K562 (cell line): ENCODE results near the gene ARL6IP4. TPM values are rescaled to one million over a fixed set of nuclear protein-coding genes. Genes with fewer than 3 reads are reported as not detected.
A peak's percentile ranks its signal among the peaks of the same experiment; 100 is the strongest.

Experiments used
- ATAC-seq: fragments of 200-7000 bp; cut with Tn5 transposase; 3 replicates; pipeline ENCODE4 v1.9.1; 2020; ENCODE audit warnings: moderate library complexity
- BruUV-seq: library from RNA; stranded (reverse); fragments of 400-500 nt; replicated peaks from 2 replicates; lab custom pipeline; 2021; lab: Mats Ljungman, UMichigan
- CTCF ChIA-PET: fragments of 300-600 bp; formaldehyde crosslinking; extraction: SDS; loops from one replicate; lab custom pipeline; 2021; ENCODE audit warnings: low intra/inter-chr PET ratio; lab: Yijun Ruan, JAX
- POLR2A ChIA-PET: fragments of 300-600, 350-650 bp; sonication (Branson Sonifier 250); formaldehyde crosslinking; extraction: SDS; loops from one replicate; lab custom pipeline; 2021; ENCODE audit warnings: antibody characterized with exemption, inconsistent platforms; lab: Yijun Ruan, JAX
- DNase-seq, 4 experiments: peaks; one replicate each; pipeline versions ENCODE4 v3.0.0 to v3.0.0-alpha.2; 2011 to 2018; ENCODE audit warnings: low spot score in 3 of 4, mixed read lengths in 3 of 4; ENCODE audit errors: extremely low read depth in 1 of 4
- FAIRE-seq: peaks from 2 replicates; lab custom pipeline; 2011; peaks lifted over from hg19 to GRCh38; lab: Jason Lieb, UNC
- H2AFZ ChIP-seq: 2 replicates; pipeline ENCODE4 v1.6.0; 2011; ENCODE audit warnings: low read depth, low read length, control low read depth, inconsistent platforms
- H3K27ac ChIP-seq: fragments of 200-600 bp; 3 replicates; pipeline ENCODE4 v1.8.0; 2011; ENCODE audit warnings: low read depth, mild to moderate bottlenecking, control low read depth, inconsistent platforms, low read length, moderate library complexity, mixed read lengths; ENCODE audit errors: extremely low read depth
- H3K27me3 ChIP-seq, 2 experiments: fragments of 300-600 bp in 1 of 2; 2 replicates in 1 of 2; 3 replicates in 1 of 2; pipeline versions ENCODE4 v1.6.0 to v1.8.0; 2011; ENCODE audit warnings: inconsistent platforms in 2 of 2, low read length in 2 of 2, mild to moderate bottlenecking in 1 of 2, mixed read lengths in 1 of 2, moderate library complexity in 1 of 2; ENCODE audit not compliant: control insufficient read depth in 2 of 2, insufficient read depth in 2 of 2
- H3K36me3 ChIP-seq: fragments of 300-600 bp; 3 replicates; pipeline ENCODE4 v1.8.0; 2011; ENCODE audit warnings: mild to moderate bottlenecking, low read length, inconsistent platforms; ENCODE audit not compliant: control insufficient read depth, insufficient read depth
- H3K4me1 ChIP-seq, 2 experiments: fragments of 200-600 bp in 1 of 2; replicated peaks in 1 of 2; 2 replicates in 1 of 2; 3 replicates in 1 of 2; pipeline versions ENCODE4 v1.5.1 to v1.8.0; 2011; ENCODE audit warnings: inconsistent platforms in 2 of 2, low read length in 2 of 2, mild to moderate bottlenecking in 1 of 2, mixed read lengths in 1 of 2, moderate library complexity in 1 of 2; ENCODE audit not compliant: control insufficient read depth in 2 of 2, insufficient read depth in 2 of 2
- H3K4me2 ChIP-seq: 2 replicates; pipeline ENCODE4 v1.6.1; 2011; ENCODE audit warnings: low read length, control low read depth, inconsistent platforms, mixed read lengths; ENCODE audit not compliant: insufficient read depth
- H3K4me3 ChIP-seq: fragments of 200-600 bp; sonication (generic), shearing (Covaris generic); 2 replicates; pipeline ENCODE4 v1.5.1; 2016; ENCODE audit warnings: control low read depth, inconsistent platforms
- H3K79me2 ChIP-seq: fragments of 200-600 bp; 3 replicates; pipeline ENCODE4 v1.8.0; 2011; ENCODE audit warnings: low read length, inconsistent platforms; ENCODE audit not compliant: control insufficient read depth, insufficient read depth
- H3K9ac ChIP-seq, 2 experiments: 2 replicates each; pipeline versions ENCODE4 v1.6.0 to v1.6.1; 2011; ENCODE audit warnings: low read depth in 2 of 2, low read length in 2 of 2, control low read depth in 1 of 2, inconsistent platforms in 1 of 2, mild to moderate bottlenecking in 1 of 2, mixed read lengths in 1 of 2; ENCODE audit not compliant: insufficient read depth in 1 of 2
- H3K9me1 ChIP-seq: one replicate; pipeline ENCODE4 v1.6.0; 2011; ENCODE audit warnings: inconsistent platforms, mild to moderate bottlenecking, low read length, moderate library complexity; ENCODE audit not compliant: control insufficient read depth, insufficient read depth
- H3K9me3 ChIP-seq: replicated peaks from 2 replicates; pipeline ENCODE4 v1.5.1; 2011; ENCODE audit warnings: low read depth, low read length, inconsistent platforms; ENCODE audit not compliant: control insufficient read depth, insufficient read depth
- H4K20me1 ChIP-seq: replicated peaks from 2 replicates; pipeline ENCODE4 v1.6.1; 2011; ENCODE audit warnings: low read length, inconsistent platforms, mixed read lengths; ENCODE audit not compliant: control insufficient read depth, insufficient read depth
- CCNT2 ChIP-seq: IDR thresholded peaks from 2 replicates; pipeline ENCODE4 v1.6.1; 2011; ENCODE audit warnings: borderline replicate concordance, low read depth, mild to moderate bottlenecking, moderate library complexity, mixed read lengths, low read length; ENCODE audit not compliant: insufficient read length; ENCODE audit errors: extremely low read depth
- CXXC5 ChIP-seq: fragments of 250-450 bp; sonication (Bioruptor Pico); IDR thresholded peaks from 2 replicates; pipeline ENCODE4 v1.8.0; 2022; ENCODE audit warnings: inconsistent platforms, mild to moderate bottlenecking, moderate library complexity
- EHMT2 ChIP-seq: fragments of 450-650 bp; IDR thresholded peaks from 2 replicates; pipeline ENCODE4 v1.6.1; 2018; ENCODE audit warnings: antibody characterized with exemption
- EP300 ChIP-seq: IDR thresholded peaks from 2 replicates; pipeline ENCODE4 v1.6.1; 2012; ENCODE audit warnings: low read length, improper control_type of control experiment
- ESRRB ChIP-seq: fragments of 250-450 bp; sonication (Bioruptor Pico); IDR thresholded peaks from 2 replicates; pipeline ENCODE4 v1.5.0; 2020; ENCODE audit warnings: mild to moderate bottlenecking, moderate library complexity, borderline replicate concordance
- FOXP1 ChIP-seq: sonication (generic); formaldehyde crosslinking; IDR thresholded peaks from 2 replicates; pipeline ENCODE4 v1.8.0; 2022; ENCODE audit warnings: mild to moderate bottlenecking, missing genetic modification reagents
- KDM5B ChIP-seq: fragments of 200-600 bp; sonication (generic); IDR thresholded peaks from 2 replicates; pipeline ENCODE4 v1.6.1; 2012; ENCODE audit warnings: low read depth, mild to moderate bottlenecking, moderate library complexity, low read length, control low read depth, inconsistent platforms; ENCODE audit not compliant: insufficient replicate concordance
- MAFF ChIP-seq: IDR thresholded peaks from 2 replicates; pipeline ENCODE4 v1.6.1; 2012; ENCODE audit warnings: low read length, improper control_type of control experiment
- NFE2 ChIP-seq: IDR thresholded peaks from 2 replicates; pipeline ENCODE4 v1.6.1; 2014; ENCODE audit warnings: antibody characterized with exemption, low read depth
- SIN3B ChIP-seq: fragments of 450-650 bp; IDR thresholded peaks from 2 replicates; pipeline ENCODE4 v1.6.1; 2017; ENCODE audit warnings: low read depth, mild to moderate bottlenecking, moderate library complexity
- STAT5A ChIP-seq: IDR thresholded peaks from 2 replicates; pipeline ENCODE4 v1.6.1; 2012; ENCODE audit warnings: low read length, inconsistent platforms, borderline replicate concordance
- TEAD1 ChIP-seq, 2 experiments: fragments of 450-650 bp in 1 of 2; sonication (generic) in 1 of 2; formaldehyde crosslinking; IDR thresholded peaks; 2 replicates each; pipeline versions ENCODE4 v1.4.0 to v1.8.0; 2020 to 2022; ENCODE audit warnings: mild to moderate bottlenecking in 2 of 2, missing genetic modification reagents in 1 of 2
- TFAM ChIP-seq: fragments of 250-450 bp; sonication (Bioruptor Pico); conservative IDR thresholded peaks from 2 replicates; pipeline ENCODE4 v1.5.0; 2021; ENCODE audit warnings: mild to moderate bottlenecking, moderate library complexity
- ZFP36 ChIP-seq: fragments of 150-350 bp; IDR thresholded peaks from 2 replicates; pipeline ENCODE4 v1.6.1; 2018; ENCODE audit warnings: low read length, low read depth; ENCODE audit not compliant: partially characterized antibody
- ZKSCAN1 ChIP-seq: fragments of 150-350 bp; IDR thresholded peaks from 2 replicates; pipeline ENCODE4 v1.6.1; 2016; ENCODE audit warnings: low read depth, low read length
- ZNF263 ChIP-seq: sonication (generic); formaldehyde crosslinking; IDR thresholded peaks from 2 replicates; pipeline ENCODE4 v1.8.0; 2022; ENCODE audit warnings: mild to moderate bottlenecking, missing genetic modification reagents, borderline replicate concordance
- ZNF354B ChIP-seq: fragments of 250-450 bp; sonication (Bioruptor Pico); IDR thresholded peaks from 2 replicates; pipeline ENCODE4 v1.4.0; 2020
- ZNF707 ChIP-seq: fragments of 250-450 bp; sonication (Bioruptor Pico); conservative IDR thresholded peaks from 2 replicates; pipeline ENCODE4 v1.8.0; 2022; ENCODE audit warnings: inconsistent platforms, mild to moderate bottlenecking, moderate library complexity
- WGBS: fragments of 100-300 bp; shearing (Covaris generic); methylation state at CpG from one replicate; pipeline ENCODE4 v1.1.6; 2016; ENCODE audit warnings: low coverage, mixed read lengths; ENCODE audit not compliant: insufficient coverage; ENCODE audit errors: missing lambda C conversion rate; 5-methylcytosine and 5-hydroxymethylcytosine counted together
- in situ Hi-C: fragments of 300-500 bp; cut with MboI; formaldehyde crosslinking; loops from 4 replicates; pipeline ENCODE4 v1.15.0; 2018; ENCODE audit warnings: inconsistent platforms, mixed read lengths
- intact Hi-C: fragments of 100-400 bp; cut with micrococcal nuclease; formaldehyde crosslinking; loops from 2 replicates; pipeline ENCODE4 v1.14.2; 2022
- polyA plus RNA-seq, 8 experiments: library from polyadenylated mRNA; depleted of rRNA in 4 of 8; stranded (reverse) in 5 of 8; unstranded in 3 of 8; fragments of >200 nt; fragmentation: Nextera tagmentation in 2 of 8; fragmentation: Illumina TruSeq in 1 of 8; extraction: Ambion mirVana in 2 of 8; extraction: Trizol in 1 of 8; gene quantifications; 2 replicates each; pipeline versions ENCODE4 v1.2.1 to v1.2.3, GENCODE V29; 2011 to 2014; ENCODE audit warnings: inconsistent platforms in 1 of 8, missing spikeins in 1 of 8
- total RNA-seq, 7 experiments: library from RNA; depleted of rRNA in 6 of 7; stranded (reverse); fragments of >200 nt in 6 of 7; fragmentation: Illumina TruSeq in 2 of 7; extraction: Trizol in 2 of 7; gene quantifications; 2 replicates each; pipeline versions ENCODE4 v1.2.1 to v1.2.3, GENCODE V29; 2011 to 2021; ENCODE audit warnings: low replicate concordance in 1 of 7
- TF ChIP-seq, protein P1 (sequence below), 2 experiments: fragments of 450-650 bp in 1 of 2; sonication (generic) in 1 of 2; formaldehyde crosslinking in 1 of 2; IDR thresholded peaks in 1 of 2; conservative IDR thresholded peaks in 1 of 2; 2 replicates each; pipeline versions ENCODE4 v1.6.1 to v1.8.1; 2016 to 2023; ENCODE audit warnings: mild to moderate bottlenecking in 2 of 2, moderate library complexity in 2 of 2, inconsistent platforms in 1 of 2, missing genetic modification reagents in 1 of 2
- TF ChIP-seq, protein P2 (sequence below): sonication (generic); formaldehyde crosslinking; IDR thresholded peaks from 2 replicates; pipeline ENCODE4 v1.9.0; 2022; ENCODE audit warnings: mild to moderate bottlenecking, missing genetic modification reagents

The ARL6IP4 gene
- total and polyA plus RNA-seq, 9 of the 15 experiments (the other 6 are each of a cell fraction or from before 2014, with no cell fraction given), result 2.4 to 255 (median 151) TPM

DNA sequence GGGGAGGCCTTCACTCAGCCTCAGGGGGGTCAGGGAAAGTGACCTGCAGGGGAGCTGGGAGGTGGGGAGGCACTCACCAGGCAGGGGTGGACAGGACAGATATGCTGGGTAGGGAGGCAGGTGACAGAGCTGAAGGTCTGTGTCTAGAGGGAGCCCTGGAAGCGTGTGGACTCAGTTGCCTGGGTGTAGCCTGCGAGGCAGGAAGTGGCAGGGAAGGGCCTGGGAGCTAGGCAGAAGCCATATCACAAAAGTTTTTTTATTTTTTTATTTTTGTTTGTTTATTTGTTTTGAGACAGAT is 39.3 kb downstream of the ARL6IP4 start (continued):
- TF ChIP-seq EHMT2 (no peak), NFE2 (no peak)

- Histone ChIP-seq H3K4me2 (peak overlapping the region; percentile 54; the same call in 1 of the 2 replicates), H2AFZ (peak overlapping the region; percentile 57), H3K36me3 (no peaks in the 10 kb centered on the region), H3K9me3 (no peaks in the 10 kb centered on the region), H3K9me1 (no peaks in the 10 kb centered on the region), H3K9ac (peak overlapping the region in 1 of 2 experiments; percentile 77; a peak in 2 of 4 replicates), H3K27ac (no peak overlapping the region), H3K27me3 (no peaks in the 10 kb centered on the region), H3K4me1 (peaks cover 20 to 31% of the 10 kb centered on the region in 2 experiments; a peak in 4 of 5 replicates), H3K4me3 (no peak overlapping the region), H3K79me2 (no peaks in the 10 kb centered on the region), H4K20me1 (no peaks in the 10 kb centered on the region)
- in situ Hi-C loops (no loop called here), intact Hi-C loops (no loop called here)
- FAIRE-seq (peak; percentile 73), DNase-seq (peak in 2 of 4 experiments; percentile 45 to 70), ATAC-seq (peak; percentile 81)
- 27% methylated on average over 18 of the region's 18 CpGs for WGBS
- ChIA-PET POLR2A (interaction anchor here (1.2 kb wide), 1 partner anchor 12 kb away, joined by 3 read pairs; no protein-coding TSS in a partner anchor), CTCF (no interaction called here)
- no TSS peak for BruUV-seq
- TF ChIP-seq, protein P1, sequence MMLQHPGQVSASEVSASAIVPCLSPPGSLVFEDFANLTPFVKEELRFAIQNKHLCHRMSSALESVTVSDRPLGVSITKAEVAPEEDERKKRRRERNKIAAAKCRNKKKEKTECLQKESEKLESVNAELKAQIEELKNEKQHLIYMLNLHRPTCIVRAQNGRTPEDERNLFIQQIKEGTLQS (IDR thresholded peaks at IDR 0.05), result no peak; the same call in 1 of the 2 replicates
- TF ChIP-seq, protein P1 (CRISPR knock-in tag; conservative IDR thresholded peaks at IDR 0.05), result no peak
- no peak for TF ChIP-seq CCNT2
- TF ChIP-seq STAT5A, result no peak
- no peak for TF ChIP-seq TFAM (CRISPR knock-in tag)
- TF ChIP-seq ZNF354B (CRISPR knock-in tag), result no peak
- no peak for TF ChIP-seq ZNF707 (CRISPR knock-in tag)
- peak; percentile 40; the same call in 1 of the 2 replicates for TF ChIP-seq CXXC5
- TF ChIP-seq ESRRB (CRISPR knock-in tag), result no peak
- peak; percentile 20; the same call in 1 of the 2 replicates for TF ChIP-seq EP300
- TF ChIP-seq ZNF263 (CRISPR knock-in tag), result no peak
- TF ChIP-seq, protein P2, sequence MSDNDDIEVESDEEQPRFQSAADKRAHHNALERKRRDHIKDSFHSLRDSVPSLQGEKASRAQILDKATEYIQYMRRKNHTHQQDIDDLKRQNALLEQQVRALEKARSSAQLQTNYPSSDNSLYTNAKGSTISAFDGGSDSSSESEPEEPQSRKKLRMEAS, result peak; percentile 54; the same call in 1 of the 2 replicates
- TF ChIP-seq SIN3B, result no peak
- TF ChIP-seq ZKSCAN1, result 0 out of 2 replicates have a peak, but pooled peaks have one; percentile 49
- TF ChIP-seq ZFP36, result peak; percentile 84
- TF ChIP-seq TEAD1 (CRISPR knock-in tag; IDR thresholded peaks at IDR 0.05), result 0 out of 4 replicates have a peak, but pooled peaks of 1 of the 2 experiments have one; percentile 36
- 0 out of 2 replicates have a peak, but pooled peaks have one; percentile 24 for TF ChIP-seq FOXP1
- TF ChIP-seq MAFF, result no peak
- TF ChIP-seq KDM5B, result no peak
These were observed 41.5 kb downstream of the ARL6IP4 start for GRCh38 chr12:123021688-123022604.
